OCI-LY1 (cell line): Measurements from ENCODE around the gene SMG5.

Experiments used
- H2AFZ ChIP-seq: fragments of 200-600 bp; sonication (generic), shearing (Covaris generic); 2 replicates; pipeline ENCODE4 v1.6.0; 2014; ENCODE audit warnings: antibody characterized with exemption, mild to moderate bottlenecking, low read length
- H3F3A ChIP-seq: fragments of 200-600 bp; sonication (generic), shearing (Covaris generic); 2 replicates; pipeline ENCODE4 v1.6.0; 2014; ENCODE audit warnings: mild to moderate bottlenecking, antibody characterized with exemption, low read length, moderate library complexity; ENCODE audit not compliant: insufficient read depth
- H3K27ac ChIP-seq: fragments of 200-600 bp; sonication (generic); 2 replicates; pipeline ENCODE4 v1.5.1; 2014; ENCODE audit warnings: low read length, mixed run types, mild to moderate bottlenecking, low read depth; ENCODE audit not compliant: poor library complexity, severe bottlenecking
- H3K27me3 ChIP-seq: fragments of 200-600 bp; sonication (generic); 2 replicates; pipeline ENCODE4 v1.6.0; 2014; ENCODE audit warnings: antibody characterized with exemption, mild to moderate bottlenecking, low read length, moderate library complexity; ENCODE audit not compliant: insufficient read depth
- H3K36me3 ChIP-seq: fragments of 200-600 bp; sonication (generic); 2 replicates; pipeline ENCODE4 v1.6.1; 2014; ENCODE audit warnings: mild to moderate bottlenecking, antibody characterized with exemption, low read length, moderate library complexity, mixed read lengths; ENCODE audit not compliant: insufficient read depth
- H3K4me1 ChIP-seq: fragments of 200-600 bp; sonication (generic); 2 replicates; pipeline ENCODE4 v1.5.1; 2014; ENCODE audit warnings: mild to moderate bottlenecking, low read length, moderate library complexity; ENCODE audit not compliant: insufficient read depth, severe bottlenecking
- H3K4me2 ChIP-seq: fragments of 200-600 bp; sonication (generic), shearing (Covaris generic); 2 replicates; pipeline ENCODE4 v1.6.1; 2014; ENCODE audit warnings: low read length
- H3K4me3 ChIP-seq: fragments of 200-600 bp; sonication (generic); 2 replicates; pipeline ENCODE4 v1.5.1; 2014; ENCODE audit warnings: low read length, low read depth, mild to moderate bottlenecking, mixed read lengths; ENCODE audit not compliant: poor library complexity, severe bottlenecking
- H3K79me2 ChIP-seq: fragments of 200-600 bp; shearing (Covaris generic); 2 replicates; pipeline ENCODE4 v1.6.1; 2016; ENCODE audit warnings: mixed run types, low read length, mixed read lengths; ENCODE audit not compliant: insufficient read depth
- H3K9ac ChIP-seq: fragments of 200-600 bp; sonication (generic), shearing (Covaris generic); 2 replicates; pipeline ENCODE4 v1.6.1; 2014; ENCODE audit warnings: mild to moderate bottlenecking, low read length, mixed read lengths
- H3K9me2 ChIP-seq: fragments of 200-600 bp; sonication (generic), shearing (Covaris generic); 2 replicates; pipeline ENCODE4 v1.6.1; 2014; ENCODE audit warnings: low read depth, mild to moderate bottlenecking, low read length, mixed read lengths
- H3K9me3 ChIP-seq: fragments of 200-600 bp; shearing (Covaris generic); 2 replicates; pipeline ENCODE4 v1.6.1; 2014; ENCODE audit warnings: low read length, mixed read lengths
- H4K20me1 ChIP-seq: fragments of 200-600 bp; sonication (generic), shearing (Covaris generic); 2 replicates; pipeline ENCODE4 v1.6.0; 2016; ENCODE audit warnings: mild to moderate bottlenecking, low read length; ENCODE audit not compliant: insufficient read depth
- EZH2 ChIP-seq: fragments of 200-600 bp; sonication (generic), shearing (Covaris generic); IDR thresholded peaks from 2 replicates; pipeline ENCODE4 v1.8.0; 2017; ENCODE audit warnings: borderline replicate concordance, mixed run types, mild to moderate bottlenecking, antibody characterized with exemption, low read length, moderate library complexity, mixed read lengths
- TF ChIP-seq, protein P1 (sequence below): fragments of 200-600 bp; sonication (generic), shearing (Covaris generic); IDR thresholded peaks from 2 replicates; pipeline ENCODE4 v1.5.1; 2017; ENCODE audit warnings: mild to moderate bottlenecking, antibody characterized with exemption, low read length, moderate library complexity, mixed read lengths

The SMG5 gene

GRCh38 chr1:156253634-156254033, 29.0 kb downstream of the SMG5 start:
- Histone ChIP-seq H3K9me2 (no peaks in the 10 kb centered on the region), H2AFZ (no peak overlapping the region), H3F3A (no peaks in the 10 kb centered on the region), H3K4me1 (no peaks in the 10 kb centered on the region), H3K36me3 (peaks cover 91% of the 10 kb centered on the region), H3K27me3 (no peaks in the 10 kb centered on the region), H4K20me1 (no peaks in the 10 kb centered on the region), H3K9me3 (no peaks in the 10 kb centered on the region), H3K79me2 (no peaks in the 10 kb centered on the region), H3K9ac (no peak overlapping the region), H3K4me2 (no peak overlapping the region), H3K4me3 (no peak overlapping the region), H3K27ac (no peak overlapping the region)
- no peak for TF ChIP-seq EZH2

- Histone ChIP-seq H3K4me1 (no peaks in the 10 kb centered on the region), H3F3A (no peaks in the 10 kb centered on the region), H3K27ac (no peak overlapping the region), H2AFZ (no peak overlapping the region), H3K9me3 (no peaks in the 10 kb centered on the region), H3K79me2 (no peaks in the 10 kb centered on the region), H3K27me3 (no peaks in the 10 kb centered on the region), H3K36me3 (peaks cover 76% of the 10 kb centered on the region), H4K20me1 (no peaks in the 10 kb centered on the region), H3K4me2 (no peak overlapping the region), H3K9ac (no peak overlapping the region), H3K4me3 (no peak overlapping the region), H3K9me2 (no peaks in the 10 kb centered on the region)
- no peak for TF ChIP-seq EZH2
- TF ChIP-seq, protein P1, sequence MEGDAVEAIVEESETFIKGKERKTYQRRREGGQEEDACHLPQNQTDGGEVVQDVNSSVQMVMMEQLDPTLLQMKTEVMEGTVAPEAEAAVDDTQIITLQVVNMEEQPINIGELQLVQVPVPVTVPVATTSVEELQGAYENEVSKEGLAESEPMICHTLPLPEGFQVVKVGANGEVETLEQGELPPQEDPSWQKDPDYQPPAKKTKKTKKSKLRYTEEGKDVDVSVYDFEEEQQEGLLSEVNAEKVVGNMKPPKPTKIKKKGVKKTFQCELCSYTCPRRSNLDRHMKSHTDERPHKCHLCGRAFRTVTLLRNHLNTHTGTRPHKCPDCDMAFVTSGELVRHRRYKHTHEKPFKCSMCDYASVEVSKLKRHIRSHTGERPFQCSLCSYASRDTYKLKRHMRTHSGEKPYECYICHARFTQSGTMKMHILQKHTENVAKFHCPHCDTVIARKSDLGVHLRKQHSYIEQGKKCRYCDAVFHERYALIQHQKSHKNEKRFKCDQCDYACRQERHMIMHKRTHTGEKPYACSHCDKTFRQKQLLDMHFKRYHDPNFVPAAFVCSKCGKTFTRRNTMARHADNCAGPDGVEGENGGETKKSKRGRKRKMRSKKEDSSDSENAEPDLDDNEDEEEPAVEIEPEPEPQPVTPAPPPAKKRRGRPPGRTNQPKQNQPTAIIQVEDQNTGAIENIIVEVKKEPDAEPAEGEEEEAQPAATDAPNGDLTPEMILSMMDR = no peak
These were observed 31.1 kb downstream of the SMG5 start for GRCh38 chr1:156251527-156251926.

DNA sequence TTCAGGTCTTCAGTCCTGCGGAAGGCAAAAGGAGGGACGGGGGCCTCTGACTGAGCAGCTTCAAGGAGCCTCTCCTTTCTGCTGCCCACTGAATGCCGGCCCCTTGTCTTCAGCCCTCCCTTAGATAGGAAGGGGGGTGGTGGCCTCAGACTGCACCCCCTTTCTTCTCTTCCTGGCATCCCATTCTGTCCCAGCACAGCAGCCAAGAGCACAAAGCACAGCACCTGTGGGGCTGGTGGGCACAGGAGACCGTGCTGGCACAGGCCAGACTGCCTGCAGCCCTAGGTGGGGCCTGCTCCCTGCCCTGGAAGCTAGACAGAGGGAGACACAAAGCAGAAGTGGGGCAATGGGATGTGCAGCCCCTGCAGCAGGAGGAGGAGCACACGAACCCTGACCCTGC, 33.0 kb downstream of the SMG5 start:
- no peak overlapping the region for H3K27ac ChIP-seq
- H3K4me1 ChIP-seq = peaks cover 10% of the 10 kb centered on the region
- H4K20me1 ChIP-seq = no peaks in the 10 kb centered on the region
- H3K9me3 ChIP-seq = no peaks in the 10 kb centered on the region
- no peaks in the 10 kb centered on the region for H3K9me2 ChIP-seq
- H3K27me3 ChIP-seq = 0 out of 2 replicates have a peak, but pooled peaks cover 5% of the 10 kb centered on the region
- no peak overlapping the region for H3K4me2 ChIP-seq
- H2AFZ ChIP-seq = no peak overlapping the region
- no peak for TF ChIP-seq EZH2
- TF ChIP-seq, protein P1 = no peak
- H3K9ac ChIP-seq = no peak overlapping the region
- H3K79me2 ChIP-seq = no peaks in the 10 kb centered on the region
- H3F3A ChIP-seq = no peaks in the 10 kb centered on the region
- no peak overlapping the region for H3K4me3 ChIP-seq
- H3K36me3 ChIP-seq = peaks cover 64% of the 10 kb centered on the region

- Histone ChIP-seq H3K4me1 (peaks cover 10% of the 10 kb centered on the region), H2AFZ (no peak overlapping the region), H3K27ac (no peak overlapping the region), H3K27me3 (0 out of 2 replicates have a peak, but pooled peaks cover 5% of the 10 kb centered on the region), H3K9me2 (no peaks in the 10 kb centered on the region), H3F3A (no peaks in the 10 kb centered on the region), H3K9me3 (no peaks in the 10 kb centered on the region), H3K79me2 (no peaks in the 10 kb centered on the region), H3K4me3 (no peak overlapping the region), H3K4me2 (no peak overlapping the region), H4K20me1 (no peaks in the 10 kb centered on the region), H3K9ac (no peak overlapping the region), H3K36me3 (peaks cover 51% of the 10 kb centered on the region)
- no peak for TF ChIP-seq EZH2
- TF ChIP-seq, protein P1 = no peak
These were observed 34.3 kb downstream of the SMG5 start for GRCh38 chr1:156248323-156248683.
